GM12801 (cell line): ENCODE data around the gene ESM1.

Experiments used
- CTCF ChIP-seq: IDR thresholded peaks from one replicate; pipeline ENCODE4 v1.5.1; 2011; ENCODE audit warnings: control low read depth; ENCODE audit not compliant: insufficient read length; ENCODE audit errors: extremely low read depth

Gene ESM1

GRCh38 chr5:54975701-54976100 is 9.7 kb downstream of the ESM1 start:
- no peak for TF ChIP-seq CTCF

GRCh38 chr5:54969856-54970828 is 15.3 kb downstream of the ESM1 start:
- TF ChIP-seq CTCF = no peak

- no peak for TF ChIP-seq CTCF
These were observed 16.2 kb downstream of the ESM1 start for GRCh38 chr5:54969242-54969641.

- no peak for TF ChIP-seq CTCF
These were observed 19.6 kb downstream of the ESM1 start for GRCh38 chr5:54965806-54966205.

- TF ChIP-seq CTCF = no peak
These were observed 21.0 kb downstream of the ESM1 start for GRCh38 chr5:54964405-54964804.

- TF ChIP-seq CTCF = no peak
These were observed 25.5 kb downstream of the ESM1 start for GRCh38 chr5:54959673-54960418.

- no peak for TF ChIP-seq CTCF
These were observed 28.5 kb downstream of the ESM1 start for GRCh38 chr5:54956922-54957321.
